ENCODE data around the gene EDA. TPM values are rescaled to one million over a fixed set of nuclear protein-coding genes. Genes with fewer than 3 reads are reported as not detected.

Gene EDA
- total RNA-seq, 8 experiments from 2014 or later, result 0.60 to 4.7 (median 1.2) TPM

GRCh38 chrX:70026112-70026850, 410.4 kb downstream of the EDA start:
- Histone ChIP-seq H3K27ac (no peak overlapping the region), H3K4me3 (no peak overlapping the region), H3K4me1 (replicated peaks in 1 of 2) (no peaks in the 10 kb centered on the region)
- in situ Hi-C loops (cut with MboI; ENCODE audit: low pct_unique_long_range_greater_than_20kb in 2 of 9, low sequenced_read_pairs in 9 of 9, unreplicated experiment in 9 of 9), result loop anchor here in 2 of 9 experiments (25.0 kb wide), 1 partner anchor 489 kb away; no protein-coding TSS in a partner anchor
- WGBS, 10 experiments, result 0 to 83% (median 20%) methylated on average over 1 of the region's 1 CpG; no CpG with 5 or more reads in 5 of the 10 experiments
- ATAC-seq (replicated peaks in 6 of 8), result no peak

- in situ Hi-C loops (cut with MboI; ENCODE audit: low pct_unique_long_range_greater_than_20kb in 2 of 9, low sequenced_read_pairs in 9 of 9, unreplicated experiment in 9 of 9), result loop anchor here in 2 of 9 experiments (25.0 kb wide), 1 partner anchor 490 kb away; no protein-coding TSS in a partner anchor
- 33 to 80% (median 62%) methylated on average over 1 to 3 of the region's 4 CpGs; no CpG with 5 or more reads in 6 of the 10 experiments for WGBS, 10 experiments
- no peak for ATAC-seq (replicated peaks in 6 of 8)
- H3K4me1 ChIP-seq (replicated peaks in 1 of 2), result no peaks in the 10 kb centered on the region
- no peak overlapping the region for H3K27ac ChIP-seq
- no peak overlapping the region for H3K4me3 ChIP-seq
Observed at GRCh38 chrX:70026851-70027200, 410.9 kb downstream of the EDA start.

- Histone ChIP-seq H3K4me1 (replicated peaks in 1 of 2) (no peaks in the 10 kb centered on the region), H3K27ac (no peak overlapping the region), H3K4me3 (no peak overlapping the region)
- peak in 3 of 8 experiments; percentile 38 to 85 (median 60) for ATAC-seq (replicated peaks in 6 of 8)
- WGBS, 10 experiments, result 0 to 30% (median 0%) methylated on average over 1 to 2 of the region's 4 CpGs; no CpG with 5 or more reads in 7 of the 10 experiments
- in situ Hi-C loops (cut with MboI; ENCODE audit: low pct_unique_long_range_greater_than_20kb in 2 of 9, low sequenced_read_pairs in 9 of 9, unreplicated experiment in 9 of 9), result loop anchor here in 2 of 9 experiments (10.0 to 25.0 kb wide), 2 partner anchors 65 to 493 kb away; no protein-coding TSS in a partner anchor
Observed at GRCh38 chrX:70029863-70030262, 413.9 kb downstream of the EDA start.

- H3K27ac ChIP-seq, result no peak overlapping the region
- no peaks in the 10 kb centered on the region for H3K4me1 ChIP-seq (replicated peaks in 1 of 2)
- no peak overlapping the region for H3K4me3 ChIP-seq
- WGBS, 10 experiments, result 0 to 22% (median 17%) methylated on average over 1 to 2 of the region's 4 CpGs; no CpG with 5 or more reads in 7 of the 10 experiments
- in situ Hi-C loops (cut with MboI; ENCODE audit: low pct_unique_long_range_greater_than_20kb in 2 of 9, low sequenced_read_pairs in 9 of 9, unreplicated experiment in 9 of 9), result loop anchor here in 2 of 9 experiments (10.0 to 25.0 kb wide), 2 partner anchors 64 to 493 kb away; no protein-coding TSS in a partner anchor
- peak; percentile 43 to 77 (median 67) for ATAC-seq (replicated peaks in 6 of 8)
Observed at GRCh38 chrX:70030301-70030767, 414.4 kb downstream of the EDA start.

- in situ Hi-C loops (cut with MboI; ENCODE audit: low pct_unique_long_range_greater_than_20kb in 2 of 9, low sequenced_read_pairs in 9 of 9, unreplicated experiment in 9 of 9), result loop anchor here in 2 of 9 experiments (10.0 to 25.0 kb wide), 2 partner anchors 62 to 495 kb away; no protein-coding TSS in a partner anchor
- H3K27ac ChIP-seq, result no peak overlapping the region
- H3K4me1 ChIP-seq (replicated peaks in 1 of 2), result no peaks in the 10 kb centered on the region
- peak in 1 of 8 experiments; percentile 47 for ATAC-seq (replicated peaks in 6 of 8)
- 13 to 80% methylated on average over 1 to 2 of the region's 2 CpGs; no CpG with 5 or more reads in 8 of the 10 experiments for WGBS, 10 experiments
- H3K4me3 ChIP-seq, result no peak overlapping the region
Observed at GRCh38 chrX:70032792-70033191, 416.9 kb downstream of the EDA start.

- in situ Hi-C loops (cut with MboI; ENCODE audit: low pct_unique_long_range_greater_than_20kb in 2 of 9, low sequenced_read_pairs in 9 of 9, unreplicated experiment in 9 of 9), result loop anchor here in 2 of 9 experiments (10.0 to 25.0 kb wide), 2 partner anchors 61 to 496 kb away; no protein-coding TSS in a partner anchor
- ATAC-seq (replicated peaks in 6 of 8), result peak in 4 of 8 experiments; percentile 23 to 75 (median 53)
- WGBS, 10 experiments, result 30 to 100% (median 47%) methylated on average over 1 to 5 of the region's 10 CpGs; no CpG with 5 or more reads in 7 of the 10 experiments
- Histone ChIP-seq H3K4me1 (replicated peaks in 1 of 2) (no peaks in the 10 kb centered on the region), H3K27ac (no peak overlapping the region), H3K4me3 (no peak overlapping the region)
Observed at GRCh38 chrX:70033348-70034051, 417.6 kb downstream of the EDA start.

GRCh38 chrX:70034646-70035045, 418.7 kb downstream of the EDA start:
- 80% methylated on average over 1 of the region's 4 CpGs; no CpG with 5 or more reads in 9 of the 10 experiments for WGBS, 10 experiments
- Histone ChIP-seq H3K4me3 (no peak overlapping the region), H3K4me1 (replicated peaks in 1 of 2) (no peaks in the 10 kb centered on the region), H3K27ac (no peak overlapping the region)
- in situ Hi-C loops (cut with MboI; ENCODE audit: low pct_unique_long_range_greater_than_20kb in 2 of 9, low sequenced_read_pairs in 9 of 9, unreplicated experiment in 9 of 9), result loop anchor here in 2 of 9 experiments (10.0 to 25.0 kb wide), 2 partner anchors 60 to 497 kb away; no protein-coding TSS in a partner anchor
- no peak for ATAC-seq (replicated peaks in 6 of 8)

GRCh38 chrX:70038515-70038914, 422.6 kb downstream of the EDA start:
- 75% methylated on average over 2 of the region's 2 CpGs; no CpG with 5 or more reads in 9 of the 10 experiments for WGBS, 10 experiments
- no peak overlapping the region for H3K27ac ChIP-seq
- in situ Hi-C loops (cut with MboI; ENCODE audit: low pct_unique_long_range_greater_than_20kb in 2 of 9, low sequenced_read_pairs in 9 of 9, unreplicated experiment in 9 of 9), result loop anchor here in 2 of 9 experiments (10.0 to 25.0 kb wide), 2 partner anchors 56 to 501 kb away; no protein-coding TSS in a partner anchor
- no peak overlapping the region for H3K4me3 ChIP-seq
- H3K4me1 ChIP-seq (replicated peaks in 1 of 2), result no peaks in the 10 kb centered on the region
- ATAC-seq (replicated peaks in 6 of 8), result peak in 1 of 8 experiments; percentile 33

GRCh38 chrX:70038951-70039350, 423.0 kb downstream of the EDA start:
- no peak overlapping the region for H3K27ac ChIP-seq
- 100% methylated on average over 1 of the region's 1 CpG; no CpG with 5 or more reads in 9 of the 10 experiments for WGBS, 10 experiments
- no peak overlapping the region for H3K4me3 ChIP-seq
- ATAC-seq (replicated peaks in 6 of 8), result peak in 2 of 8 experiments; percentile 54 to 74
- H3K4me1 ChIP-seq (replicated peaks in 1 of 2), result no peaks in the 10 kb centered on the region
- in situ Hi-C loops (cut with MboI; ENCODE audit: low pct_unique_long_range_greater_than_20kb in 2 of 9, low sequenced_read_pairs in 9 of 9, unreplicated experiment in 9 of 9), result loop anchor here in 2 of 9 experiments (10.0 to 25.0 kb wide), 2 partner anchors 56 to 502 kb away; no protein-coding TSS in a partner anchor

GRCh38 chrX:70039758-70040157, 423.8 kb downstream of the EDA start:
- 40 to 57% methylated on average over 1 to 2 of the region's 2 CpGs; no CpG with 5 or more reads in 8 of the 10 experiments for whole genome bisulfite sequencing, 10 experiments
- Histone ChIP-seq H3K27ac (no peak overlapping the region), H3K4me3 (no peak overlapping the region), H3K4me1 (replicated peaks in 1 of 2) (no peaks in the 10 kb centered on the region)
- no peak for ATAC-seq (replicated peaks in 6 of 8)
- in situ Hi-C loops (cut with MboI; ENCODE audit: low pct_unique_long_range_greater_than_20kb in 2 of 9, low sequenced_read_pairs in 9 of 9, unreplicated experiment in 9 of 9), result loop anchor here in 2 of 9 experiments (10.0 to 25.0 kb wide), 2 partner anchors 55 to 502 kb away; no protein-coding TSS in a partner anchor

- in situ Hi-C loops (cut with MboI; ENCODE audit: low pct_unique_long_range_greater_than_20kb in 2 of 9, low sequenced_read_pairs in 9 of 9, unreplicated experiment in 9 of 9), result loop anchor here in 2 of 9 experiments (25.0 kb wide), 1 partner anchor 505 kb away; no protein-coding TSS in a partner anchor
- WGBS, 10 experiments, result 34% methylated on average over 3 of the region's 6 CpGs; no CpG with 5 or more reads in 9 of the 10 experiments
- no peak for ATAC-seq (replicated peaks in 6 of 8)
- Histone ChIP-seq H3K4me3 (no peak overlapping the region), H3K27ac (no peak overlapping the region), H3K4me1 (replicated peaks in 1 of 2) (no peaks in the 10 kb centered on the region)
Observed at GRCh38 chrX:70041993-70042392, 426.1 kb downstream of the EDA start.

Data from motor neuron (in vitro differentiated cells).